Gastrocnemius medialis (tissue), 4 donors: ENCODE measurements around the gene GUCY2C. TPM values are rescaled to one million over a fixed set of nuclear protein-coding genes. Genes with fewer than 3 reads are reported as not detected.

Experiments used
- ATAC-seq, 2 donors: fragments of 150-250 bp; one replicate each; pipeline ENCODE4 v1.9.1; 2016
- DNase-seq, 2 donors: peaks; one replicate each; pipeline ENCODE4 v3.0.0-alpha.2; 2019
- H3K27ac ChIP-seq, 4 donors: fragments of 200-600 bp; sonication (generic); 1 replicate in 1 of 4; 2 replicates in 3 of 4; pipeline ENCODE4 v1.5.1; 2016 to 2018; ENCODE audit warnings: mild to moderate bottlenecking in 2 of 4, moderate library complexity in 1 of 4
- H3K27me3 ChIP-seq, 3 donors: fragments of 200-600 bp; sonication (generic) in 2 of 3; 1 replicate in 1 of 3; 2 replicates in 2 of 3; pipeline versions ENCODE4 v1.5.1 to v1.6.0; 2016 to 2019; ENCODE audit warnings: mild to moderate bottlenecking in 1 of 3, moderate library complexity in 1 of 3
- H3K36me3 ChIP-seq, 2 donors: fragments of 200-600 bp; sonication (generic) in 1 of 2; one replicate each; pipeline ENCODE4 v1.5.1; 2017 to 2018
- H3K4me1 ChIP-seq, 2 donors: fragments of 200-600 bp; sonication (generic) in 1 of 2; one replicate each; pipeline ENCODE4 v1.5.1; 2016 to 2017; ENCODE audit warnings: mild to moderate bottlenecking in 2 of 2
- H3K4me3 ChIP-seq, 4 donors: fragments of 200-600 bp; sonication (generic) in 3 of 4; 1 replicate in 1 of 4; 2 replicates in 3 of 4; pipeline ENCODE4 v1.5.1; 2016 to 2019; ENCODE audit warnings: mild to moderate bottlenecking in 2 of 4
- H3K9me3 ChIP-seq, 3 donors: fragments of 200-600 bp; sonication (generic) in 2 of 3; 1 replicate in 1 of 3; 2 replicates in 2 of 3; pipeline ENCODE4 v1.5.1; 2016 to 2019
- CTCF ChIP-seq, 5 experiments: fragments of 450-650 bp in 3 of 5; fragments of 200-600 bp in 2 of 5; sonication (generic) in 2 of 5; IDR thresholded peaks in 4 of 5; conservative IDR thresholded peaks in 1 of 5; 1 replicate in 4 of 5; 2 replicates in 1 of 5; pipeline ENCODE4 v1.5.1; 2016 to 2019; ENCODE audit warnings: antibody characterized with exemption in 5 of 5, mild to moderate bottlenecking in 3 of 5, moderate library complexity in 3 of 5
- POLR2A ChIP-seq, 2 donors: fragments of 450-650 bp; IDR thresholded peaks; one replicate each; pipeline ENCODE4 v1.6.1; 2017; ENCODE audit warnings: antibody characterized with exemption in 2 of 2, mild to moderate bottlenecking in 2 of 2, moderate library complexity in 2 of 2
- in situ Hi-C, 4 donors: fragments of 200-750 bp; cut with MboI; loops; one replicate each; pipeline versions ENCODE4 v1.15.0 to v1.8.0; 2017; ENCODE audit warnings: low sequenced_read_pairs in 4 of 4
- intact Hi-C: fragments of 100-400 bp; cut with DNase I; formaldehyde crosslinking; loops from one replicate; pipeline ENCODE4 v1.15.1; 2023; ENCODE audit warnings: low total_unique reads
- total RNA-seq, 4 donors: library from RNA; depleted of rRNA; stranded (reverse); fragments of >200 nt; gene quantifications; one replicate each; pipeline versions ENCODE4 v1.1.0 to v1.2.3, GENCODE V29; 2016

GUCY2C gene
- total RNA-seq, 4 donors from 2014 or later, result 0.09 to 0.17 TPM; not detected in 2

- intact Hi-C loops, result no loop called here
Observed at GRCh38 chr12:14710632-14711320, 14.4 kb upstream of the GUCY2C start.

GRCh38 chr12:14701809-14702568, 5.6 kb upstream of the GUCY2C start:
- no peak overlapping the region for H3K27ac ChIP-seq
- ATAC-seq, result no peak
- no peaks in the 10 kb centered on the region for H3K4me1 ChIP-seq
- H3K9me3 ChIP-seq, result no peaks in the 10 kb centered on the region
- no peak for TF ChIP-seq POLR2A (IDR thresholded peaks at IDR 0.05)
- no peak for TF ChIP-seq CTCF (IDR thresholded peaks at IDR 0.05 in 4 of 5, conservative IDR thresholded peaks at IDR 0.05 in 1 of 5)
- intact Hi-C loops (no loop called here), in situ Hi-C loops (no loop called here)
- no peak for DNase-seq
- no peak overlapping the region for H3K4me3 ChIP-seq
- no peaks in the 10 kb centered on the region for H3K27me3 ChIP-seq
- H3K36me3 ChIP-seq, result no peaks in the 10 kb centered on the region

More at GRCh38 chr12:14710632-14711320, 14.4 kb upstream of the GUCY2C start:
- Histone ChIP-seq H3K4me3 (no peak overlapping the region), H3K27ac (no peak overlapping the region), H3K36me3 (no peaks in the 10 kb centered on the region), H3K27me3 (no peaks in the 10 kb centered on the region), H3K4me1 (no peaks in the 10 kb centered on the region), H3K9me3 (no peaks in the 10 kb centered on the region)
- in situ Hi-C loops, result no loop called here
- no peak for ATAC-seq
- DNase-seq, result no peak
- no peak for TF ChIP-seq CTCF (IDR thresholded peaks at IDR 0.05 in 4 of 5, conservative IDR thresholded peaks at IDR 0.05 in 1 of 5)
- TF ChIP-seq POLR2A (IDR thresholded peaks at IDR 0.05), result no peak

- DNase-seq (no peak), ATAC-seq (no peak)
- H3K4me3 ChIP-seq, result no peak overlapping the region
- no peaks in the 10 kb centered on the region for H3K9me3 ChIP-seq
- no peaks in the 10 kb centered on the region for H3K4me1 ChIP-seq
- TF ChIP-seq POLR2A (IDR thresholded peaks at IDR 0.05) (no peak), CTCF (IDR thresholded peaks at IDR 0.05 in 4 of 5, conservative IDR thresholded peaks at IDR 0.05 in 1 of 5) (no peak)
- in situ Hi-C loops (no loop called here), intact Hi-C loops (no loop called here)
- H3K27me3 ChIP-seq, result no peaks in the 10 kb centered on the region
- no peaks in the 10 kb centered on the region for H3K36me3 ChIP-seq
- no peak overlapping the region for H3K27ac ChIP-seq
Observed at GRCh38 chr12:14700935-14701334, 4.5 kb upstream of the GUCY2C start.

GRCh38 chr12:14699923-14700322, 3.5 kb upstream of the GUCY2C start:
- TF ChIP-seq POLR2A (IDR thresholded peaks at IDR 0.05), result no peak
- TF ChIP-seq CTCF (IDR thresholded peaks at IDR 0.05 in 4 of 5, conservative IDR thresholded peaks at IDR 0.05 in 1 of 5), result no peak
- in situ Hi-C loops (no loop called here), intact Hi-C loops (no loop called here)
- H3K9me3 ChIP-seq, result no peaks in the 10 kb centered on the region
- H3K27me3 ChIP-seq, result no peaks in the 10 kb centered on the region
- ATAC-seq, result no peak
- H3K4me1 ChIP-seq, result no peaks in the 10 kb centered on the region
- DNase-seq, result no peak
- H3K36me3 ChIP-seq, result no peaks in the 10 kb centered on the region
- no peak overlapping the region for H3K27ac ChIP-seq
- no peak overlapping the region for H3K4me3 ChIP-seq
